Common myeloid progenitor, CD34-positive (primary cell): ENCODE measurements around the gene RSPH3.
"Not testable (repeated sequence)": the region's sequence is repeated elsewhere in the genome, so short reads cannot be mapped to it uniquely, and the experiment has no call there.

ENCODE experiments used
- CTCF ChIA-PET: fragments of 350-600 bp; sonication (Branson Sonifier 250); formaldehyde crosslinking; loops from one replicate; lab custom pipeline; 2021; ENCODE audit warnings: antibody characterized with exemption; lab: Charles Lee
- POLR2A ChIA-PET: fragments of 350-600 bp; sonication (Branson Sonifier 250); formaldehyde crosslinking; loops from one replicate; lab custom pipeline; 2021; ENCODE audit warnings: antibody characterized with exemption; lab: Charles Lee
- DNase-seq, 3 donors: peaks; one replicate each; pipeline versions ENCODE4 v3.0.0 to v3.0.0-alpha.2; 2013
- H3K27ac ChIP-seq, 2 experiments: 1 replicate in 1 of 2; 2 replicates in 1 of 2; pipeline ENCODE4 v1.7.0; 2013; ENCODE audit warnings: inconsistent platforms in 2 of 2, low read length in 2 of 2, mild to moderate bottlenecking in 2 of 2, low read depth in 1 of 2, moderate library complexity in 1 of 2; ENCODE audit not compliant: severe bottlenecking in 2 of 2, insufficient read depth in 1 of 2, poor library complexity in 1 of 2
- H3K27me3 ChIP-seq, 5 experiments: replicated peaks in 2 of 5; 1 replicate in 3 of 5; 2 replicates in 2 of 5; pipeline versions ENCODE4 v1.6.1 to v1.7.0; 2013; ENCODE audit warnings: low read length in 4 of 5, mild to moderate bottlenecking in 2 of 5, moderate library complexity in 2 of 5, inconsistent platforms in 1 of 5; ENCODE audit not compliant: insufficient read depth in 5 of 5, control insufficient read depth in 4 of 5
- H3K36me3 ChIP-seq, 4 experiments: 1 replicate in 2 of 4; 2 replicates in 2 of 4; pipeline versions ENCODE4 v1.6.1 to v1.7.0; 2013; ENCODE audit warnings: low read length in 3 of 4, control low read depth in 1 of 4, mild to moderate bottlenecking in 1 of 4; ENCODE audit not compliant: control insufficient read depth in 4 of 4, insufficient read depth in 4 of 4
- H3K4me1 ChIP-seq, 4 experiments: 1 replicate in 3 of 4; 2 replicates in 1 of 4; pipeline versions ENCODE4 v1.6.1 to v1.7.1; 2013; ENCODE audit warnings: low read length in 3 of 4, mild to moderate bottlenecking in 3 of 4, control low read depth in 1 of 4, inconsistent platforms in 1 of 4, moderate library complexity in 1 of 4; ENCODE audit not compliant: control insufficient read depth in 4 of 4, insufficient read depth in 4 of 4; ENCODE audit errors: control extremely low read depth in 1 of 4
- H3K4me3 ChIP-seq, 7 experiments: 1 replicate in 4 of 7; 2 replicates in 3 of 7; pipeline versions ENCODE4 v1.5.1 to v1.7.0; 2013; ENCODE audit warnings: mild to moderate bottlenecking in 7 of 7, low read length in 6 of 7, moderate library complexity in 6 of 7, inconsistent platforms in 2 of 7, low read depth in 2 of 7, control low read depth in 1 of 7; ENCODE audit not compliant: insufficient read depth in 4 of 7, control insufficient read depth in 1 of 7; ENCODE audit errors: extremely low read depth in 1 of 7
- H3K9me3 ChIP-seq, 5 experiments: 1 replicate in 4 of 5; 2 replicates in 1 of 5; pipeline versions ENCODE4 v1.6.1 to v1.7.1; 2013; ENCODE audit warnings: low read length in 4 of 5, mild to moderate bottlenecking in 2 of 5, inconsistent platforms in 1 of 5, low read depth in 1 of 5, moderate library complexity in 1 of 5; ENCODE audit not compliant: control insufficient read depth in 4 of 5, insufficient read depth in 2 of 5; ENCODE audit errors: control extremely low read depth in 1 of 5
- WGBS: methylation state at CpG from one replicate; pipeline ENCODE4 v1.1.5; 2013; ENCODE audit not compliant: insufficient coverage; 5-methylcytosine and 5-hydroxymethylcytosine counted together

RSPH3 gene

GRCh38 chr6:159030168-159030567 is 30.2 kb upstream of the RSPH3 start:
- H3K27ac ChIP-seq, result no peak overlapping the region
- peaks cover 0 to 3% (median 2%) of the 10 kb centered on the region in 5 experiments for H3K9me3 ChIP-seq
- H3K4me3 ChIP-seq, result no peak overlapping the region
- WGBS, result no CpG with 5 or more reads among the region's 2 CpGs
- H3K4me1 ChIP-seq, result peaks cover 0 to 3% (median 0%) of the 10 kb centered on the region in 4 experiments
- peaks cover 0 to 8% (median under 1%) of the 10 kb centered on the region in 4 experiments for H3K36me3 ChIP-seq
- H3K27me3 ChIP-seq, result no peaks in the 10 kb centered on the region
- POLR2A ChIA-PET, result no interaction called here
- CTCF ChIA-PET, result interaction anchor here (0.9 to 1.8 kb wide), 4 partner anchors 9 to 17 kb away, joined by 3 to 4 read pairs (median 4); no protein-coding TSS in a partner anchor
- DNase-seq, result no peak

GRCh38 chr6:159025224-159025623 is 25.2 kb upstream of the RSPH3 start:
- POLR2A ChIA-PET, DNase-seq, H3K36me3 ChIP-seq, H3K4me1 ChIP-seq, H3K4me3 ChIP-seq, H3K27me3 ChIP-seq, H3K27ac ChIP-seq: not testable (repeated sequence)
- H3K9me3 ChIP-seq, result peaks cover 0 to 16% (median 10%) of the 10 kb centered on the region in 5 experiments
- WGBS, result 90% methylated on average over 1 of the region's 1 CpG
- CTCF ChIA-PET, result interaction anchor here (1.0 to 2.2 kb wide), 3 partner anchors 14 to 38 kb away, joined by 3 to 6 read pairs (median 3); no protein-coding TSS in a partner anchor

- H3K9me3 ChIP-seq, result peaks cover 0 to 16% (median 10%) of the 10 kb centered on the region in 5 experiments
- no peaks in the 10 kb centered on the region for H3K36me3 ChIP-seq
- WGBS, result 95% methylated on average over 4 of the region's 4 CpGs
- no peaks in the 10 kb centered on the region for H3K27me3 ChIP-seq
- H3K4me1 ChIP-seq, result peaks cover 0 to 6% (median 4%) of the 10 kb centered on the region in 4 experiments
- POLR2A ChIA-PET, result no interaction called here
- H3K4me3 ChIP-seq, result no peak overlapping the region
- no peak for DNase-seq
- no peak overlapping the region for H3K27ac ChIP-seq
- CTCF ChIA-PET, result interaction anchor here (1.2 to 2.2 kb wide), 2 partner anchors 15 to 40 kb away, joined by 3 to 6 read pairs; no protein-coding TSS in a partner anchor
These were observed 23.9 kb upstream of the RSPH3 start for GRCh38 chr6:159023893-159024292.

GRCh38 chr6:159020011-159020410 is 20.0 kb upstream of the RSPH3 start:
- POLR2A ChIA-PET, result no interaction called here
- no peak for DNase-seq
- no peaks in the 10 kb centered on the region for H3K36me3 ChIP-seq
- H3K4me1 ChIP-seq, result peaks cover 14 to 22% (median 18%) of the 10 kb centered on the region in 4 experiments
- 96% methylated on average over 2 of the region's 2 CpGs for WGBS
- no peak overlapping the region for H3K27ac ChIP-seq
- CTCF ChIA-PET, result interaction anchor here (1.5 to 22.2 kb wide), 4 partner anchors 10 to 107 kb away, joined by 3 to 426 read pairs (median 10); no protein-coding TSS in a partner anchor
- H3K27me3 ChIP-seq, result no peaks in the 10 kb centered on the region
- H3K9me3 ChIP-seq, result peaks cover 0 to 15% (median 7%) of the 10 kb centered on the region in 5 experiments
- no peak overlapping the region for H3K4me3 ChIP-seq

- ChIA-PET POLR2A (interaction anchor here (1.3 kb wide), 1 partner anchor 27 kb away, joined by 4 read pairs; the partner anchor contains the start of gene TAGAP), CTCF (interaction anchor here (0.6 to 22.2 kb wide), 11 partner anchors 9 to 219 kb away, joined by 3 to 426 read pairs (median 4); partner anchors contain the start of genes RSPH3 and TAGAP)
- peak overlapping the region in 2 of 7 experiments; percentile 10 to 15 for H3K4me3 ChIP-seq
- peak in 1 of 3 donors; percentile 17 for DNase-seq
- peaks cover 0 to 5% (median 0%) of the 10 kb centered on the region in 5 experiments for H3K9me3 ChIP-seq
- H3K36me3 ChIP-seq, result no peaks in the 10 kb centered on the region
- peaks cover 14 to 27% (median 20%) of the 10 kb centered on the region in 4 experiments for H3K4me1 ChIP-seq
- no peaks in the 10 kb centered on the region for H3K27me3 ChIP-seq
- WGBS, result no CpG with 5 or more reads among the region's 3 CpGs
- peak overlapping the region; percentile 15 to 35 for H3K27ac ChIP-seq
These were observed 18.0 kb upstream of the RSPH3 start for GRCh38 chr6:159017757-159018559.

GRCh38 chr6:159014406-159014805 is 14.4 kb upstream of the RSPH3 start:
- Histone ChIP-seq H3K36me3 (no peaks in the 10 kb centered on the region), H3K27ac (no peak overlapping the region), H3K9me3 (peaks cover 0 to 5% (median 0%) of the 10 kb centered on the region in 5 experiments), H3K4me3 (no peak overlapping the region), H3K4me1 (peaks cover 14 to 34% (median 21%) of the 10 kb centered on the region in 4 experiments), H3K27me3 (no peaks in the 10 kb centered on the region)
- ChIA-PET POLR2A (no interaction called here), CTCF (interaction anchor here (1.0 to 22.2 kb wide), 4 partner anchors 11 to 113 kb away, joined by 3 to 426 read pairs (median 116); no protein-coding TSS in a partner anchor)
- DNase-seq, result peak in 1 of 3 donors; percentile 31
